H1 (cell line): ENCODE data around the gene PHETA1. TPM values are rescaled to one million over a fixed set of nuclear protein-coding genes. Genes with fewer than 3 reads are reported as not detected.

ENCODE experiments used
- JUND ChIP-seq: IDR thresholded peaks from 2 replicates; pipeline ENCODE4 v1.6.1; 2011; ENCODE audit warnings: mild to moderate bottlenecking, improper control_type of control experiment, low read length
- polyA plus RNA-seq, 7 experiments: library from polyadenylated mRNA; depleted of rRNA in 3 of 7; stranded (reverse) in 5 of 7; unstranded in 2 of 7; fragments of >200 nt in 5 of 7; fragments of 200-250 nt in 2 of 7; gene quantifications; 1 replicate in 5 of 7; 2 replicates in 1 of 7; 4 replicates in 1 of 7; pipeline versions ENCODE4 v1.2.1 to v1.2.3, GENCODE V29; 2011 to 2013; ENCODE audit warnings: missing spikeins in 2 of 7, mixed read lengths in 2 of 7
- total RNA-seq: library from RNA; stranded (reverse); fragmentation: NEBNext Ultra II Directional; extraction: Animal tissue kit (Norgen Biotek cat#: 25700); gene quantifications from 2 replicates; pipeline ENCODE4 v1.2.1, GENCODE V29; 2021

PHETA1 gene
- total and polyA plus RNA-seq, 2 of the 8 experiments (the other 6 are each of a cell fraction or from before 2014, with no cell fraction given) = 5.2 to 12.3 TPM

GRCh38 chr12:111411185-111411764 lies 42.4 kb upstream of the PHETA1 start (continued):
- TF ChIP-seq JUND = no peak
